GM12878 (cell line): ENCODE measurements around the gene CFAP45. TPM values are rescaled to one million over a fixed set of nuclear protein-coding genes. Genes with fewer than 3 reads are reported as not detected.

ENCODE experiments used
- ATAC-seq: fragments of 200-7000 bp; cut with Tn5 transposase; 3 replicates; pipeline ENCODE4 v1.9.1; 2020; ENCODE audit warnings: mild to moderate bottlenecking, moderate library complexity
- BruUV-seq: library from RNA; stranded (reverse); fragments of 400-500 nt; replicated peaks from 2 replicates; lab custom pipeline; 2021; lab: Mats Ljungman, UMichigan
- CTCF ChIA-PET: fragments of 300-600 bp; sonication (Branson Sonifier 250); formaldehyde crosslinking; extraction: SDS; loops from one replicate; lab custom pipeline; 2021; ENCODE audit warnings: inconsistent platforms; lab: Yijun Ruan, JAX
- POLR2A ChIA-PET: fragments of 350-600 bp; formaldehyde crosslinking; extraction: SDS; loops from one replicate; lab custom pipeline; 2021; ENCODE audit warnings: inconsistent platforms; lab: Charles Lee
- RAD21 ChIA-PET: fragments of 300-600 bp; sonication (Branson Sonifier 250); formaldehyde crosslinking; loops from one replicate; lab custom pipeline; 2023; ENCODE audit warnings: antibody characterized with exemption; ENCODE audit not compliant: unreplicated experiment; lab: Charles Lee
- SMC1A ChIA-PET: fragments of 300-600 bp; sonication (Branson Sonifier 250); formaldehyde crosslinking; loops from one replicate; lab custom pipeline; 2023; ENCODE audit not compliant: unreplicated experiment, uncharacterized antibody; lab: Charles Lee
- DNase-seq: peaks from one replicate; pipeline ENCODE4 v3.0.0-alpha.2; 2011; ENCODE audit warnings: low read depth, low spot score
- FAIRE-seq: peaks from 3 replicates; lab custom pipeline; 2011; peaks lifted over from hg19 to GRCh38; lab: Jason Lieb, UNC
- H2AFZ ChIP-seq: 2 replicates; pipeline ENCODE4 v1.6.0; 2011; ENCODE audit warnings: low read depth, low read length, control low read depth; ENCODE audit not compliant: control insufficient read depth
- H3K27ac ChIP-seq: 2 replicates; pipeline ENCODE4 v1.5.1; 2011; ENCODE audit warnings: control low read depth; ENCODE audit not compliant: control insufficient read depth, insufficient read depth
- H3K27me3 ChIP-seq, 2 experiments: replicated peaks in 1 of 2; 2 replicates each; pipeline versions ENCODE4 v1.6.0 to v1.6.1; 2011; ENCODE audit warnings: low read length in 1 of 2; ENCODE audit not compliant: control insufficient read depth in 2 of 2, insufficient read depth in 2 of 2
- H3K36me3 ChIP-seq, 2 experiments: 2 replicates each; pipeline ENCODE4 v1.5.1; 2011; ENCODE audit warnings: low read length in 1 of 2; ENCODE audit not compliant: control insufficient read depth in 2 of 2, insufficient read depth in 2 of 2
- H3K4me1 ChIP-seq: 2 replicates; pipeline ENCODE4 v1.6.1; 2011; ENCODE audit warnings: mild to moderate bottlenecking, low read length, moderate library complexity, mixed read lengths; ENCODE audit not compliant: control insufficient read depth, insufficient read depth
- H3K4me2 ChIP-seq: 2 replicates; pipeline ENCODE4 v1.6.0; 2011; ENCODE audit warnings: control low read depth; ENCODE audit not compliant: control insufficient read depth, insufficient read depth
- H3K4me3 ChIP-seq: fragments of 200-600 bp; sonication (generic); 2 replicates; pipeline ENCODE4 v1.5.1; 2016
- H3K79me2 ChIP-seq: 2 replicates; pipeline ENCODE4 v1.6.0; 2011; ENCODE audit warnings: low read length; ENCODE audit not compliant: control insufficient read depth, insufficient read depth
- H3K9ac ChIP-seq: 2 replicates; pipeline ENCODE4 v1.8.0; 2011; ENCODE audit warnings: low read length, control low read depth, mixed read lengths; ENCODE audit not compliant: control insufficient read depth, insufficient read depth
- H3K9me3 ChIP-seq: replicated peaks from 3 replicates; pipeline ENCODE4 v1.5.1; 2011; ENCODE audit warnings: mild to moderate bottlenecking, low read length; ENCODE audit not compliant: control insufficient read depth, insufficient read depth
- H4K20me1 ChIP-seq: 2 replicates; pipeline ENCODE4 v1.6.0; 2011; ENCODE audit not compliant: control insufficient read depth, insufficient read depth
- CEBPB ChIP-seq, 2 experiments: fragments of 150-350 bp in 1 of 2; IDR thresholded peaks; 2 replicates each; pipeline ENCODE4 v1.6.1; 2012 to 2014; ENCODE audit warnings: low read depth in 2 of 2, low read length in 2 of 2, borderline replicate concordance in 1 of 2, inconsistent platforms in 1 of 2
- E2F4 ChIP-seq: IDR thresholded peaks from 2 replicates; pipeline ENCODE4 v1.6.1; 2012; ENCODE audit warnings: low read depth, low read length, improper control_type of control experiment
- HDAC6 ChIP-seq: fragments of 200-600 bp; sonication (generic); IDR thresholded peaks from one replicate; pipeline ENCODE4 v1.8.0; 2017; ENCODE audit warnings: antibody characterized with exemption; ENCODE audit not compliant: unreplicated experiment
- KDM1A ChIP-seq: fragments of 200-600 bp; sonication (generic); IDR thresholded peaks from 2 replicates; pipeline ENCODE4 v1.6.1; 2016; ENCODE audit warnings: borderline replicate concordance
- POLR2AphosphoS2 ChIP-seq: IDR thresholded peaks from 2 replicates; pipeline ENCODE4 v1.6.1; 2011; ENCODE audit warnings: low read depth, mild to moderate bottlenecking, low read length, improper control_type of control experiment, moderate library complexity
- SMAD5 ChIP-seq: IDR thresholded peaks from 2 replicates; pipeline ENCODE4 v1.6.1; 2016; ENCODE audit warnings: antibody characterized with exemption, low read depth
- WGBS: methylation state at CpG from one replicate; pipeline ENCODE4 v1.1.6; 2016; ENCODE audit warnings: low lambda C conversion rate; ENCODE audit not compliant: insufficient replicate concordance, insufficient coverage; ENCODE audit errors: missing lambda C conversion rate; 5-methylcytosine and 5-hydroxymethylcytosine counted together
- in situ Hi-C: fragments of 300-500 bp; cut with MboI; formaldehyde crosslinking; loops from 9 replicates; pipeline ENCODE4 v1.14.3; 2018; ENCODE audit warnings: mixed read lengths
- intact Hi-C: fragments of 100-400 bp; cut with micrococcal nuclease; formaldehyde crosslinking; loops from one replicate; pipeline ENCODE4 v1.14.2; 2022; ENCODE audit not compliant: unreplicated experiment
- polyA plus RNA-seq, 11 experiments: library from polyadenylated mRNA; depleted of rRNA in 4 of 11; unstranded in 6 of 11; stranded (reverse) in 5 of 11; fragments of >200 nt; fragmentation: Nextera tagmentation in 4 of 11; fragmentation: Illumina TruSeq in 1 of 11; extraction: Ambion mirVana in 4 of 11; extraction: Trizol in 1 of 11; gene quantifications; 1 replicate in 1 of 11; 2 replicates in 10 of 11; pipeline versions ENCODE4 v1.2.1 to v1.2.3, GENCODE V29; 2011 to 2016; ENCODE audit warnings: inconsistent platforms in 2 of 11, missing spikeins in 2 of 11, low read depth in 1 of 11
- total RNA-seq, 4 experiments: library from RNA; depleted of rRNA in 3 of 4; stranded (reverse); fragments of >200 nt in 3 of 4; fragmentation: Illumina TruSeq in 1 of 4; extraction: Trizol in 1 of 4; gene quantifications; 2 replicates each; pipeline versions ENCODE4 v1.2.1 to v1.2.3, GENCODE V29; 2013 to 2021
- TF ChIP-seq, protein P1 (sequence below): IDR thresholded peaks from 2 replicates; pipeline ENCODE4 v1.6.1; 2011; ENCODE audit warnings: mild to moderate bottlenecking, low read depth, low read length, moderate library complexity; ENCODE audit not compliant: insufficient replicate concordance

CFAP45 gene
- total and polyA plus RNA-seq, 10 of the 15 experiments (the other 5 are each of a cell fraction or from before 2014, with no cell fraction given), result 0.43 to 0.91 (median 0.67) TPM

DNA sequence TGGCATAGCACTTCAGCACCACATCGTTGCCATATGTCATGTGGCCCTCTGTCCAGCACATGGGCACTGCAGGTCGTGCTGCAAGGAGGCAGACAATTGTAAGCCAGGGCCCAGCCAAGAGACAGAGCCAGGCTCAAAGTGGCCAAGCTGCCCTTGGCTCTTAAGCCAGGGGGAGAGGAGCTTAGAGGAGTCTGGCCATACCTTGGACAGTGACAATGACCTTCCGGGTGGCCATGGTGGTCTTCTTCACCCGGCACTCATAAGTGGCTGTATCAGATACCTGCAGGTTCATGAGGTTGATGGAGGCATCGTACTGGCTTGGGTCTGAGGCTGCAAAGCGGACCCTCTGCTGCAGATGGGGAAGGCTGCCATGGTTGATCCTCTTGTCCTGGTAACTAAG is 42.1 kb downstream of the CFAP45 start:
- WGBS, result 22% methylated on average over 6 of the region's 6 CpGs
- Histone ChIP-seq H3K4me2 (no peak overlapping the region), H3K79me2 (no peaks in the 10 kb centered on the region), H2AFZ (no peak overlapping the region), H3K9ac (no peak overlapping the region), H3K27me3 (peaks cover 3 to 11% of the 10 kb centered on the region in 2 experiments), H3K27ac (no peak overlapping the region), H3K4me3 (no peak overlapping the region), H3K36me3 (no peaks in the 10 kb centered on the region), H3K9me3 (no peaks in the 10 kb centered on the region), H4K20me1 (no peaks in the 10 kb centered on the region), H3K4me1 (no peaks in the 10 kb centered on the region)
- DNase-seq (no peak), ATAC-seq (no peak), FAIRE-seq (no peak)
- intact Hi-C loops (no loop called here), in situ Hi-C loops (no loop called here)
- RAD21 ChIA-PET, result no interaction called here
- BruUV-seq, result no TSS peak
- POLR2A ChIA-PET, result no interaction called here
- SMC1A ChIA-PET, result no interaction called here
- CTCF ChIA-PET, result interaction anchor here (0.6 kb wide), 1 partner anchor 49 kb away, joined by 4 read pairs; no protein-coding TSS in a partner anchor
- no peak for TF ChIP-seq CEBPB (IDR thresholded peaks at IDR 0.05; ENCODE audit: borderline replicate concordance in 1 of 2, low read depth in 2 of 2, low read length in 2 of 2)
- TF ChIP-seq E2F4, result no peak
- TF ChIP-seq, protein P1, sequence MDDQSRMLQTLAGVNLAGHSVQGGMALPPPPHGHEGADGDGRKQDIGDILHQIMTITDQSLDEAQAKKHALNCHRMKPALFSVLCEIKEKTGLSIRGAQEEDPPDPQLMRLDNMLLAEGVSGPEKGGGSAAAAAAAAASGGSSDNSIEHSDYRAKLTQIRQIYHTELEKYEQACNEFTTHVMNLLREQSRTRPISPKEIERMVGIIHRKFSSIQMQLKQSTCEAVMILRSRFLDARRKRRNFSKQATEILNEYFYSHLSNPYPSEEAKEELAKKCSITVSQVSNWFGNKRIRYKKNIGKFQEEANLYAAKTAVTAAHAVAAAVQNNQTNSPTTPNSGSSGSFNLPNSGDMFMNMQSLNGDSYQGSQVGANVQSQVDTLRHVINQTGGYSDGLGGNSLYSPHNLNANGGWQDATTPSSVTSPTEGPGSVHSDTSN, result no peak
- no peak for TF ChIP-seq POLR2AphosphoS2
- no peak for TF ChIP-seq SMAD5
- TF ChIP-seq HDAC6, result no peak
- TF ChIP-seq KDM1A, result no peak
- TF ChIP-seq, all 136 proteins: peak for 0
